Ovary (tissue), 9 donors: ENCODE data around the gene CD300LD. TPM values are rescaled to one million over a fixed set of nuclear protein-coding genes. Genes with fewer than 3 reads are reported as not detected.

Source experiments
- DNase-seq, 5 donors: peaks; one replicate each; pipeline ENCODE4 v3.0.0-alpha.2; 2019 to 2020
- H3K27ac ChIP-seq, 2 donors: fragments of 200-600 bp; one replicate each; pipeline versions ENCODE4 v1.5.1 to v1.8.0; 2019 to 2022
- H3K27me3 ChIP-seq: fragments of 200-600 bp; one replicate; pipeline ENCODE4 v1.8.0; 2022
- H3K36me3 ChIP-seq: fragments of 200-600 bp; sonication (generic); one replicate; pipeline ENCODE4 v1.5.1; 2019
- H3K4me1 ChIP-seq: one replicate; pipeline ENCODE4 v1.8.1; 2013; ENCODE audit warnings: mild to moderate bottlenecking, moderate library complexity; ENCODE audit not compliant: insufficient read depth
- H3K4me3 ChIP-seq: fragments of 200-600 bp; sonication (generic); one replicate; pipeline ENCODE4 v1.5.1; 2017
- H3K9me3 ChIP-seq, 2 donors: fragments of 200-600 bp in 1 of 2; sonication (generic) in 1 of 2; one replicate each; pipeline versions ENCODE4 v1.5.1 to v1.8.1; 2013 to 2019; ENCODE audit warnings: mild to moderate bottlenecking in 1 of 2, moderate library complexity in 1 of 2
- CTCF ChIP-seq, 3 donors: fragments of 450-650 bp in 2 of 3; fragments of 200-600 bp in 1 of 3; IDR thresholded peaks; one replicate each; pipeline versions ENCODE4 v1.5.1 to v1.8.0; 2016 to 2022; ENCODE audit warnings: antibody characterized with exemption in 3 of 3, mild to moderate bottlenecking in 1 of 3
- EP300 ChIP-seq: sonication (generic); formaldehyde crosslinking; IDR thresholded peaks from one replicate; pipeline ENCODE4 v1.6.1; 2017; ENCODE audit warnings: antibody characterized with exemption
- POLR2A ChIP-seq: fragments of 450-650 bp; IDR thresholded peaks from one replicate; pipeline ENCODE4 v1.6.1; 2017; ENCODE audit warnings: antibody characterized with exemption, mild to moderate bottlenecking, moderate library complexity
- WGBS, 3 donors: extraction: QIAGEN DNeasy Blood & Tissue Kit in 1 of 3; methylation state at CpG; one replicate each; pipeline versions ENCODE4 v1.1.5 to v1.1.7; 2013 to 2017; 5-methylcytosine and 5-hydroxymethylcytosine counted together
- intact Hi-C, 4 donors: fragments of 100-400 bp; cut with DNase I; formaldehyde crosslinking; loops; one replicate each; pipeline versions ENCODE4 v1.11.0 to v1.15.1; 2022 to 2023
- polyA plus RNA-seq, 2 donors: library from polyadenylated mRNA; stranded (reverse); fragments of 200-250 nt in 1 of 2; fragments of 350-450 nt in 1 of 2; fragmentation: Illumina TruSeq in 1 of 2; extraction: RNeasy Lipid Tissue Mini Kit (QIAGEN cat#74804) in 1 of 2; gene quantifications; one replicate each; pipeline ENCODE4 v1.2.3, GENCODE V29; 2013 to 2014
- total RNA-seq, 7 donors: library from RNA; depleted of rRNA in 2 of 7; stranded (reverse); fragments of >200 nt in 2 of 7; fragmentation: NEBNext Ultra II Directional in 3 of 7; extraction: Animal tissue kit (Norgen Biotek cat#: 25700) in 3 of 7; gene quantifications; one replicate each; pipeline versions ENCODE4 v1.1.0 to v1.2.4, GENCODE V29; 2016 to 2023
- donor health status: DM: no; HTN: no; CAD: no; lungs with moderate emphysema.
- donor health status: DM: no; HTN: no; CAD: no.
- donor health status: Bipolar disorder and iron deficiency.
- donor health status: DM: yes; HTN: yes; CAD: no.
- donor health status: DM: no; HTN: no; CAD: no.
- donor health status: DM: yes; HTN: yes; CAD: no.

The CD300LD gene
- total and polyA plus RNA-seq, 9 donors: not detected

GRCh38 chr17:74619077-74619673 lies 27.1 kb upstream of the CD300LD start:
- WGBS, 3 donors: 54 to 75% (median 63%) methylated on average over 2 of the region's 2 CpGs
- no peak for DNase-seq

GRCh38 chr17:74618451-74618850 lies 26.4 kb upstream of the CD300LD start:
- Histone ChIP-seq H3K4me1 (no peaks in the 10 kb centered on the region), H3K27me3 (no peaks in the 10 kb centered on the region), H3K9me3 (no peaks in the 10 kb centered on the region), H3K27ac (no peak overlapping the region), H3K36me3 (no peaks in the 10 kb centered on the region), H3K4me3 (no peak overlapping the region)
- intact Hi-C loops: loop anchor here in 1 of 4 donors (10.0 kb wide), 1 partner anchor 64 kb away; no protein-coding TSS in a partner anchor
- no peak for DNase-seq
- TF ChIP-seq CTCF (IDR thresholded peaks at IDR 0.05) (no peak), EP300 (no peak), POLR2A (no peak)
- 60 to 74% (median 65%) methylated on average over 3 of the region's 3 CpGs for WGBS, 3 donors

More at GRCh38 chr17:74619077-74619673, 27.1 kb upstream of the CD300LD start:
- no peak for TF ChIP-seq CTCF (IDR thresholded peaks at IDR 0.05)
- Histone ChIP-seq H3K27ac (no peak overlapping the region), H3K4me1 (no peaks in the 10 kb centered on the region), H3K36me3 (no peaks in the 10 kb centered on the region), H3K4me3 (no peak overlapping the region), H3K27me3 (no peaks in the 10 kb centered on the region), H3K9me3 (no peaks in the 10 kb centered on the region)
- intact Hi-C loops: loop anchor here in 1 of 4 donors (10.0 kb wide), 1 partner anchor 64 kb away; no protein-coding TSS in a partner anchor

GRCh38 chr17:74616696-74617095 lies 24.6 kb upstream of the CD300LD start:
- no peak for DNase-seq
- H3K27me3 ChIP-seq: no peaks in the 10 kb centered on the region
- TF ChIP-seq CTCF (IDR thresholded peaks at IDR 0.05) (no peak), POLR2A (no peak), EP300 (no peak)
- no peaks in the 10 kb centered on the region for H3K4me1 ChIP-seq
- no peak overlapping the region for H3K27ac ChIP-seq
- 82 to 92% (median 86%) methylated on average over 7 of the region's 7 CpGs for WGBS, 3 donors
- no peak overlapping the region for H3K4me3 ChIP-seq
- no peaks in the 10 kb centered on the region for H3K9me3 ChIP-seq
- intact Hi-C loops: loop anchor here in 1 of 4 donors (10.0 kb wide), 1 partner anchor 62 kb away; no protein-coding TSS in a partner anchor
- no peaks in the 10 kb centered on the region for H3K36me3 ChIP-seq

GRCh38 chr17:74612046-74612445 lies 20.0 kb upstream of the CD300LD start:
- Histone ChIP-seq H3K9me3 (no peaks in the 10 kb centered on the region), H3K4me3 (no peak overlapping the region), H3K4me1 (no peaks in the 10 kb centered on the region), H3K36me3 (no peaks in the 10 kb centered on the region), H3K27ac (no peak overlapping the region), H3K27me3 (no peaks in the 10 kb centered on the region)
- no peak for TF ChIP-seq EP300
- no peak for TF ChIP-seq POLR2A
- TF ChIP-seq CTCF (IDR thresholded peaks at IDR 0.05): no peak
- intact Hi-C loops: loop anchor here in 1 of 4 donors (10.0 kb wide), 1 partner anchor 57 kb away; no protein-coding TSS in a partner anchor
- WGBS, 3 donors: 84 to 88% (median 85%) methylated on average over 6 of the region's 6 CpGs
- DNase-seq: no peak
